Measurements from ENCODE around the gene BRDT.

GRCh38 chr1:91948097-91948496, 1.1 kb upstream of the BRDT start:
- TF ChIP-seq CTCF (conservative IDR thresholded peaks at IDR 0.05; ENCODE audit: low read depth, low read length) (no peak), EZH2 (IDR thresholded peaks at IDR 0.05; ENCODE audit: borderline replicate concordance, low read depth, low read length, poor library complexity, severe bottlenecking) (no peak)
